OCI-LY1 (cell line): ENCODE results near the gene GMDS.

ENCODE experiments used
- H2AFZ ChIP-seq: fragments of 200-600 bp; sonication (generic), shearing (Covaris generic); 2 replicates; pipeline ENCODE4 v1.6.0; 2014; ENCODE audit warnings: antibody characterized with exemption, mild to moderate bottlenecking, low read length
- H3F3A ChIP-seq: fragments of 200-600 bp; sonication (generic), shearing (Covaris generic); 2 replicates; pipeline ENCODE4 v1.6.0; 2014; ENCODE audit warnings: mild to moderate bottlenecking, antibody characterized with exemption, low read length, moderate library complexity; ENCODE audit not compliant: insufficient read depth
- H3K27ac ChIP-seq: fragments of 200-600 bp; sonication (generic); 2 replicates; pipeline ENCODE4 v1.5.1; 2014; ENCODE audit warnings: low read length, mixed run types, mild to moderate bottlenecking, low read depth; ENCODE audit not compliant: poor library complexity, severe bottlenecking
- H3K27me3 ChIP-seq: fragments of 200-600 bp; sonication (generic); 2 replicates; pipeline ENCODE4 v1.6.0; 2014; ENCODE audit warnings: antibody characterized with exemption, mild to moderate bottlenecking, low read length, moderate library complexity; ENCODE audit not compliant: insufficient read depth
- H3K36me3 ChIP-seq: fragments of 200-600 bp; sonication (generic); 2 replicates; pipeline ENCODE4 v1.6.1; 2014; ENCODE audit warnings: mild to moderate bottlenecking, antibody characterized with exemption, low read length, moderate library complexity, mixed read lengths; ENCODE audit not compliant: insufficient read depth
- H3K4me1 ChIP-seq: fragments of 200-600 bp; sonication (generic); 2 replicates; pipeline ENCODE4 v1.5.1; 2014; ENCODE audit warnings: mild to moderate bottlenecking, low read length, moderate library complexity; ENCODE audit not compliant: insufficient read depth, severe bottlenecking
- H3K4me2 ChIP-seq: fragments of 200-600 bp; sonication (generic), shearing (Covaris generic); 2 replicates; pipeline ENCODE4 v1.6.1; 2014; ENCODE audit warnings: low read length
- H3K4me3 ChIP-seq: fragments of 200-600 bp; sonication (generic); 2 replicates; pipeline ENCODE4 v1.5.1; 2014; ENCODE audit warnings: low read length, low read depth, mild to moderate bottlenecking, mixed read lengths; ENCODE audit not compliant: poor library complexity, severe bottlenecking
- H3K79me2 ChIP-seq: fragments of 200-600 bp; shearing (Covaris generic); 2 replicates; pipeline ENCODE4 v1.6.1; 2016; ENCODE audit warnings: mixed run types, low read length, mixed read lengths; ENCODE audit not compliant: insufficient read depth
- H3K9ac ChIP-seq: fragments of 200-600 bp; sonication (generic), shearing (Covaris generic); 2 replicates; pipeline ENCODE4 v1.6.1; 2014; ENCODE audit warnings: mild to moderate bottlenecking, low read length, mixed read lengths
- H3K9me2 ChIP-seq: fragments of 200-600 bp; sonication (generic), shearing (Covaris generic); 2 replicates; pipeline ENCODE4 v1.6.1; 2014; ENCODE audit warnings: low read depth, mild to moderate bottlenecking, low read length, mixed read lengths
- H3K9me3 ChIP-seq: fragments of 200-600 bp; shearing (Covaris generic); 2 replicates; pipeline ENCODE4 v1.6.1; 2014; ENCODE audit warnings: low read length, mixed read lengths
- H4K20me1 ChIP-seq: fragments of 200-600 bp; sonication (generic), shearing (Covaris generic); 2 replicates; pipeline ENCODE4 v1.6.0; 2016; ENCODE audit warnings: mild to moderate bottlenecking, low read length; ENCODE audit not compliant: insufficient read depth
- EZH2 ChIP-seq: fragments of 200-600 bp; sonication (generic), shearing (Covaris generic); IDR thresholded peaks from 2 replicates; pipeline ENCODE4 v1.8.0; 2017; ENCODE audit warnings: borderline replicate concordance, mixed run types, mild to moderate bottlenecking, antibody characterized with exemption, low read length, moderate library complexity, mixed read lengths
- TF ChIP-seq, protein P1 (sequence below): fragments of 200-600 bp; sonication (generic), shearing (Covaris generic); IDR thresholded peaks from 2 replicates; pipeline ENCODE4 v1.5.1; 2017; ENCODE audit warnings: mild to moderate bottlenecking, antibody characterized with exemption, low read length, moderate library complexity, mixed read lengths

The GMDS gene

DNA sequence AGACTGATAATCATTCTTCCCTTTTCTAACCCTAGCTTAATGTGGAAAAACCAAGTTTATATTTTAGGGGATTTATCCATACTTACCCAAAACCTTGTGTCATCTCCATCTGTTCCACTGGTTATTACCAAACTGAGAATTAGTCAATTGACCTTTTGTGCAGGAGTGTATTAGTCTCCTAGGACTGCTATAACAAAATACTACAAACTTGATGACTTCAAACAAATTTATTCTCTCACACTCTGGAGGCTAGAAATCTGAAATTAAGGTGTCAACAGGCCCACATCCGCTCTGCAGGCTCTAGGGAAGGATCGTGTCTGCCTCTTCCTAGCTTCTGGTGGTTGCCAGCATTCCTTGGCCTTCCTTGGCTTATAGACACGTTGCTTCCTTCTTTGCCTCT, 12.7 kb upstream of the GMDS start:
- Histone ChIP-seq H3K4me2 (no peak overlapping the region), H3K4me3 (no peak overlapping the region), H3K9me3 (peaks cover 8% of the 10 kb centered on the region; the same call in 1 of the 2 replicates), H3K36me3 (peaks cover 5% of the 10 kb centered on the region; the same call in 1 of the 2 replicates), H3K27ac (no peak overlapping the region), H4K20me1 (no peaks in the 10 kb centered on the region), H3F3A (no peaks in the 10 kb centered on the region), H2AFZ (no peak overlapping the region), H3K79me2 (no peaks in the 10 kb centered on the region), H3K9ac (no peak overlapping the region), H3K27me3 (no peaks in the 10 kb centered on the region), H3K9me2 (no peaks in the 10 kb centered on the region), H3K4me1 (no peaks in the 10 kb centered on the region)
- TF ChIP-seq, protein P1, sequence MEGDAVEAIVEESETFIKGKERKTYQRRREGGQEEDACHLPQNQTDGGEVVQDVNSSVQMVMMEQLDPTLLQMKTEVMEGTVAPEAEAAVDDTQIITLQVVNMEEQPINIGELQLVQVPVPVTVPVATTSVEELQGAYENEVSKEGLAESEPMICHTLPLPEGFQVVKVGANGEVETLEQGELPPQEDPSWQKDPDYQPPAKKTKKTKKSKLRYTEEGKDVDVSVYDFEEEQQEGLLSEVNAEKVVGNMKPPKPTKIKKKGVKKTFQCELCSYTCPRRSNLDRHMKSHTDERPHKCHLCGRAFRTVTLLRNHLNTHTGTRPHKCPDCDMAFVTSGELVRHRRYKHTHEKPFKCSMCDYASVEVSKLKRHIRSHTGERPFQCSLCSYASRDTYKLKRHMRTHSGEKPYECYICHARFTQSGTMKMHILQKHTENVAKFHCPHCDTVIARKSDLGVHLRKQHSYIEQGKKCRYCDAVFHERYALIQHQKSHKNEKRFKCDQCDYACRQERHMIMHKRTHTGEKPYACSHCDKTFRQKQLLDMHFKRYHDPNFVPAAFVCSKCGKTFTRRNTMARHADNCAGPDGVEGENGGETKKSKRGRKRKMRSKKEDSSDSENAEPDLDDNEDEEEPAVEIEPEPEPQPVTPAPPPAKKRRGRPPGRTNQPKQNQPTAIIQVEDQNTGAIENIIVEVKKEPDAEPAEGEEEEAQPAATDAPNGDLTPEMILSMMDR, result no peak
- TF ChIP-seq EZH2, result no peak

DNA sequence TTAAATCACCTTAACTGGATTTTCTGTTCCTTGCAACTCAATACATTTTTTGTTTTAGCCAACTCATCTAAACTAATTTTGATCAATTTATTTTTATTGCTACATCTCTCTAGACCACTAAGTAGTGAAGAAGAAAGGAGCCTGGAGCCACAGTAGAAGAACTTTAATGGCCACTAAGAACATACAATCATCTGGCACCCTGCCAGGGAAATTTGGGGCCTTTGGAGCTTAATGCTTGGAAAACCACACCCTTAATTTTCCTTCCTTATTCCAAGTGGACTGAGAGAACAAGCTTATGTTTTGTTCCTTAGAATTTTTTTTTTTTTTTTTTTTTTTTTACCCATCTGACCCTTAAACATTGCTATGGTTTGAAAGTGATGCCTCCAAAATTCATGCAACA, 12.0 kb upstream of the GMDS start:
- Histone ChIP-seq H3K79me2 (no peaks in the 10 kb centered on the region), H4K20me1 (no peaks in the 10 kb centered on the region), H3K9ac (no peak overlapping the region), H3K27me3 (no peaks in the 10 kb centered on the region), H3K36me3 (peaks cover 5% of the 10 kb centered on the region; the same call in 1 of the 2 replicates), H3F3A (no peaks in the 10 kb centered on the region), H3K4me1 (no peaks in the 10 kb centered on the region), H2AFZ (no peak overlapping the region), H3K9me3 (peaks cover 8% of the 10 kb centered on the region; the same call in 1 of the 2 replicates), H3K27ac (no peak overlapping the region), H3K4me2 (no peak overlapping the region), H3K9me2 (no peaks in the 10 kb centered on the region), H3K4me3 (no peak overlapping the region)
- TF ChIP-seq, protein P1, result no peak
- TF ChIP-seq EZH2, result no peak

DNA sequence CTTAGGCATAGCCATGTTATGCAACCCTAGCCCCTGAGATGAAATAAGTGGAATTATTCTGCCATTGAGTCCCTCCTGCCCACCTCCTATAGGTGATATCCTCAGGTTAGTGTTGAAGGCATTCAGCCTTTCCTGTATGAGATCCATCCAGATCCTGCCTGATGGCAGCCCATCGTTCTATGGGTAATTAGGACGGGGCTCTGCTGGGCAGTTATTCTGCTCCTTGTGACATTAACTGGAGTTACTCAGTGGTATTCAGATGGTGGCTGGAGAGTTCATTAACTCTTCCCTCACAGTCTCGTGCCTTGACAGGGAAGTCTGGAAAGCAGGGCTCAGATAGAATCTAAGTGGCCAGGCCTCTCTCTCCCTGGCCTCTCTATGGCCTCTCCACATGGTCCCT, 9.3 kb upstream of the GMDS start:
- no peak overlapping the region for H3K27ac ChIP-seq
- peaks cover 8% of the 10 kb centered on the region; the same call in 1 of the 2 replicates for H3K9me3 ChIP-seq
- no peaks in the 10 kb centered on the region for H3K9me2 ChIP-seq

More for the DNA sequence above, 9.3 kb upstream of the GMDS start:
- Histone ChIP-seq H3F3A (no peaks in the 10 kb centered on the region), H3K79me2 (no peaks in the 10 kb centered on the region), H2AFZ (no peak overlapping the region), H3K9ac (no peak overlapping the region), H3K4me2 (no peak overlapping the region), H3K27me3 (no peaks in the 10 kb centered on the region), H3K36me3 (peaks cover 5% of the 10 kb centered on the region; the same call in 1 of the 2 replicates), H3K4me1 (no peaks in the 10 kb centered on the region), H3K4me3 (no peak overlapping the region), H4K20me1 (no peaks in the 10 kb centered on the region)
- TF ChIP-seq EZH2, result no peak
- TF ChIP-seq, protein P1, result no peak
